KMS-11 (cell line): ENCODE measurements around the gene CRIM1.

Experiments used
- H2AFZ ChIP-seq: fragments of 200-600 bp; sonication (generic); 2 replicates; pipeline ENCODE4 v1.6.1; 2016; ENCODE audit warnings: antibody characterized with exemption, mixed run types, low read depth
- H3K27ac ChIP-seq: fragments of 200-600 bp; sonication (generic); 2 replicates; pipeline ENCODE4 v1.6.1; 2016; ENCODE audit warnings: mild to moderate bottlenecking, mixed run types
- H3K27me3 ChIP-seq: fragments of 200-600 bp; sonication (generic); 2 replicates; pipeline ENCODE4 v1.6.1; 2017; ENCODE audit warnings: mild to moderate bottlenecking, low read depth, mixed run types, moderate library complexity; ENCODE audit not compliant: insufficient read depth
- H3K36me3 ChIP-seq: fragments of 200-600 bp; sonication (generic); 2 replicates; pipeline ENCODE4 v1.6.1; 2017; ENCODE audit warnings: mild to moderate bottlenecking, mixed run types; ENCODE audit not compliant: insufficient read depth
- H3K4me1 ChIP-seq: fragments of 200-600 bp; sonication (generic); 2 replicates; pipeline ENCODE4 v1.6.1; 2016; ENCODE audit warnings: mild to moderate bottlenecking, low read depth, mixed run types; ENCODE audit not compliant: poor library complexity, severe bottlenecking
- H3K4me2 ChIP-seq: fragments of 200-600 bp; sonication (generic); 2 replicates; pipeline ENCODE4 v1.7.0; 2016; ENCODE audit warnings: mild to moderate bottlenecking, mixed run types
- H3K4me3 ChIP-seq: fragments of 200-600 bp; sonication (generic); IDR thresholded peaks from 2 replicates; pipeline ENCODE4 v1.6.1; 2017; ENCODE audit warnings: low read depth, low read length, mixed read lengths; ENCODE audit not compliant: insufficient read depth
- H3K79me2 ChIP-seq: fragments of 200-600 bp; sonication (generic); 2 replicates; pipeline ENCODE4 v1.6.1; 2016; ENCODE audit warnings: low read depth, mixed run types; ENCODE audit not compliant: insufficient read depth
- H3K9ac ChIP-seq: fragments of 200-600 bp; sonication (generic); 2 replicates; pipeline ENCODE4 v1.6.1; 2016; ENCODE audit warnings: mild to moderate bottlenecking, mixed run types
- H4K20me1 ChIP-seq: fragments of 200-600 bp; sonication (generic); 2 replicates; pipeline ENCODE4 v1.6.1; 2016; ENCODE audit warnings: mild to moderate bottlenecking, mixed run types; ENCODE audit not compliant: insufficient read depth
- TF ChIP-seq, protein P1 (sequence below): fragments of 200-600 bp; sonication (generic); conservative IDR thresholded peaks from 2 replicates; pipeline ENCODE4 v1.6.1; 2017; ENCODE audit warnings: low read depth, mild to moderate bottlenecking, antibody characterized with exemption, low read length, moderate library complexity, mixed read lengths

Gene CRIM1

DNA sequence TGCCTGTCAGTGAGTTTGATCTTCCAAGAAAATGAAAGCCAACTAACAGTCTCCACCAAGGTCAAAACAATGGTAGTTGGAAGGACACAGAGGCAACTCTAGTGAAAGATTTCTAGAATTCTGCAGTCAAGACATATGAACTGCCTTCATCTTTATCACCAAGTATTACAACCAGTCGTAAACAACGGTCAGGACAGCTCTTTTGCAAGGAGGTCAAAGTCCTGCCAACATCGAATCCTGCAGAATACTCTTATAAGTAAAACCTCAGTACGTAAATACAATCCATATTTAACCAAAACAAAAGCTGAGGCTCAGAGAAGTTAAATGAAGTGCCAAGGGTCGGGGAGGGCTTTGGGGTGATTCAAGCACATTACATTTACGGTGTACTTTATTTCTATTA is 239.3 kb downstream of the CRIM1 start:
- Histone ChIP-seq H3K4me3 (no peak overlapping the region), H3K27me3 (no peaks in the 10 kb centered on the region), H3K4me1 (peaks cover 11% of the 10 kb centered on the region), H3K79me2 (peaks cover 12% of the 10 kb centered on the region; the same call in 1 of the 2 replicates), H2AFZ (no peak overlapping the region), H4K20me1 (no peaks in the 10 kb centered on the region), H3K27ac (no peak overlapping the region), H3K36me3 (no peaks in the 10 kb centered on the region), H3K4me2 (no peak overlapping the region), H3K9ac (no peak overlapping the region)
- TF ChIP-seq, protein P1, sequence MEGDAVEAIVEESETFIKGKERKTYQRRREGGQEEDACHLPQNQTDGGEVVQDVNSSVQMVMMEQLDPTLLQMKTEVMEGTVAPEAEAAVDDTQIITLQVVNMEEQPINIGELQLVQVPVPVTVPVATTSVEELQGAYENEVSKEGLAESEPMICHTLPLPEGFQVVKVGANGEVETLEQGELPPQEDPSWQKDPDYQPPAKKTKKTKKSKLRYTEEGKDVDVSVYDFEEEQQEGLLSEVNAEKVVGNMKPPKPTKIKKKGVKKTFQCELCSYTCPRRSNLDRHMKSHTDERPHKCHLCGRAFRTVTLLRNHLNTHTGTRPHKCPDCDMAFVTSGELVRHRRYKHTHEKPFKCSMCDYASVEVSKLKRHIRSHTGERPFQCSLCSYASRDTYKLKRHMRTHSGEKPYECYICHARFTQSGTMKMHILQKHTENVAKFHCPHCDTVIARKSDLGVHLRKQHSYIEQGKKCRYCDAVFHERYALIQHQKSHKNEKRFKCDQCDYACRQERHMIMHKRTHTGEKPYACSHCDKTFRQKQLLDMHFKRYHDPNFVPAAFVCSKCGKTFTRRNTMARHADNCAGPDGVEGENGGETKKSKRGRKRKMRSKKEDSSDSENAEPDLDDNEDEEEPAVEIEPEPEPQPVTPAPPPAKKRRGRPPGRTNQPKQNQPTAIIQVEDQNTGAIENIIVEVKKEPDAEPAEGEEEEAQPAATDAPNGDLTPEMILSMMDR, result no peak

DNA sequence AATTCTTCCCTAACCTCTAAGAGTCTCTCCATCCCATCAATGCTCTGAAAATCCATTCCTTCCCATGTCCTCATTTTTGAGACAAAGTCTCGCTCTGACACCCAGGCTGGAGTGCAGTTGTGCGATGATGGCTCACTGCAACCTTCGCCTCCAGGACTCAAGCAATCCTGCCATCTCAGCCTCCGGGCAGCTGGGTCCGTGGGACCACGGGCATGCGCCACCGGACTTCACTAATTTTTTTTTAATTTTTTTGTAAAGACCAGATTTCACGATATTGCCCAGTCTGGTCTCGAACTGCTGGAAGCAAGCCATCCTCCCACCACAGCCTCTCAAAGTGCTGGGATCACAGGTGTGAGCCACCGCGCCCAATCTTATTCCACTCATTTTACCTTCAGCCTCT is 240.8 kb downstream of the CRIM1 start:
- no peak overlapping the region for H2AFZ ChIP-seq
- H3K4me1 ChIP-seq, result peaks cover 11% of the 10 kb centered on the region
- H3K36me3 ChIP-seq, result no peaks in the 10 kb centered on the region
- TF ChIP-seq, protein P1, result no peak
- no peak overlapping the region for H3K9ac ChIP-seq
- H3K27me3 ChIP-seq, result no peaks in the 10 kb centered on the region
- H3K4me3 ChIP-seq, result no peak overlapping the region
- no peaks in the 10 kb centered on the region for H4K20me1 ChIP-seq
- H3K79me2 ChIP-seq, result peaks cover 12% of the 10 kb centered on the region; the same call in 1 of the 2 replicates
- no peak overlapping the region for H3K4me2 ChIP-seq
- no peak overlapping the region for H3K27ac ChIP-seq

DNA sequence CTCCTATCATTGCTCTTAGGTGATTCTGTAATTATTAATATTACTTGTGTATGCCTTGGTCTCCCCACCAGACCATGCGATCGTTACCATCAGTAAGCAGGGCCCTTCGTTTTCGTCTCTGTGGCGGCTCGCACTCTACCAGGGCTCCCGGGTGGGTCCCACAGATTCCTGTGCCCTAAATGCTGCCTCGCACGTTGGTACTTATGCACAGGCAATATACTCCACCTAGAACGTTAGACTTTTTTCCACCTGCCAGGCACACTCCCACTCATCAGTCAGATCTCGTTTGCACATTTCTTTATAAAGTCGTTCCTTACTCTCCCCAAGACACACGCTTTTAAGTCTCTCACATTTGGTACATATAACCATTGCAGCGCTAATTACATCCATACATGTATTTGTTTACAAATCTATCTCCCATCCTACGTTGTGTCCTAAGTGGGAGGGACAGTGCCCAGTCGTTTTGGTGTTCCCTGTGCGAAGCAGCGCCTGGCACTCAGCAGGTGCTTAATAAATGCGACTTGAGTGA is 241.5 kb downstream of the CRIM1 start:
- Histone ChIP-seq H3K36me3 (no peaks in the 10 kb centered on the region), H3K27me3 (no peaks in the 10 kb centered on the region), H3K4me3 (peak overlapping the region; percentile 77), H4K20me1 (no peaks in the 10 kb centered on the region), H3K27ac (peak overlapping the region; percentile 55), H2AFZ (peak overlapping the region; percentile 83), H3K79me2 (peaks cover 12% of the 10 kb centered on the region; the same call in 1 of the 2 replicates), H3K9ac (peak overlapping the region; percentile 72; the same call in 1 of the 2 replicates), H3K4me1 (peaks cover 11% of the 10 kb centered on the region), H3K4me2 (peak overlapping the region; percentile 91)
- TF ChIP-seq, protein P1, result no peak

DNA sequence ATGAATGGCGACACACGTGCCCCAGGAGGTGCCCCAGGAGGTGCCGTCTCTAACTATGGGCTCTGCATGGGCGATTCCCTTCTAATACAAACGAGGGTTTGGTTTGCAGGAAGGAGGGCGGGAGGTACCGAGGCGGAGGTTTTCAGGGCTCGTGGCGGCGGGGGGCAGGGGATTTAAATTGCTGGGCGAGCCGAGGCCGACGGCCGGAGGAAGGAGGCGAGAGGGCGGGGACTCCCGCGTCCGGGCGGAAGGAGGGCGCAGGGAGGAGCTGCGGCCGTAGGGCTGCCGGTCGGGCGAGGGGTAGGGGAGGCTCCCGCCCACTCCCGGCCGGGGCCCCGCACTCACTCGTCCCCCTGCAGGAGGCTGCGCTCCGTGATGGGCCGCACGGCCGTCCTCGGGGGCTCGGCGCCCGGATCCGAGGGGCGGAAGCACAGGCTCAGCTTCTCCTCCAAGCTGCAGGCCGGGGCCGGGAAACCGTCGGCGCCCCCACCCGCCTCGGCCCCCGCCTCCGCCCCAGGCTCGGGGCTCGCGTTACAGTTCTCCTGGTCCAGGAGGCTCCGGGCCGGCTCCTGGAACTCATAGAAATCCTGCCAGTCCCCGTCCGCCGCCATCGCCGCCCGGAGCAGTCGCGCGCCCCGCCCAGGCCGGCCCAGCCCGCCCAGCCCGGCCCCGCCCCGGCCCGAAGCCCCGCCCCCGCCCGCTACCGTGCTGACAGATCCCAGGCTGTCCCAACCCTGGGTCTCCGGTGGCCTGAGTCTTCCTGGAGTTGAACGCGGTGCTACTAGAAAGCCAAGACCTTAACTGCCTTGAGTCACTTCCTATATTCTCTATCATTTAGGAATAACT is 242.2 kb downstream of the CRIM1 start, which contains the start of gene FEZ2:
TSS of gene FEZ2 (minus strand) at position 637 of the 846 bp plus-strand sequence. CDS start at position 611, 26 bp downstream.
- Histone ChIP-seq H3K79me2 (peaks cover 12% of the 10 kb centered on the region; the same call in 1 of the 2 replicates), H2AFZ (peak within 1 kb of the TSS; percentile 83), H3K27me3 (no peaks in the 10 kb centered on the region), H3K36me3 (no peaks in the 10 kb centered on the region), H3K27ac (peak within 1 kb of the TSS; percentile 55), H4K20me1 (no peaks in the 10 kb centered on the region), H3K4me3 (peak within 1 kb of the TSS; percentile 77), H3K4me2 (peak within 1 kb of the TSS; percentile 91), H3K4me1 (peaks cover 11% of the 10 kb centered on the region), H3K9ac (peak within 1 kb of the TSS; percentile 72; the same call in 1 of the 2 replicates)
- TF ChIP-seq, protein P1, result no peak
